GM12878 (cell line): Measurements from ENCODE around the gene MSI2.

Experiments
- BCL11A ChIP-seq: IDR thresholded peaks from 2 replicates; pipeline ENCODE4 v1.6.1; 2011; ENCODE audit warnings: low read depth, low read length
- CBX3 ChIP-seq: fragments of 200-600 bp; sonication (generic); IDR thresholded peaks from 2 replicates; pipeline ENCODE4 v1.6.1; 2016; ENCODE audit warnings: low read depth, borderline replicate concordance
- CEBPB ChIP-seq, 2 experiments: fragments of 150-350 bp in 1 of 2; IDR thresholded peaks; 2 replicates each; pipeline ENCODE4 v1.6.1; 2012 to 2014; ENCODE audit warnings: low read depth in 2 of 2, low read length in 2 of 2, borderline replicate concordance in 1 of 2, inconsistent platforms in 1 of 2
- CTCF ChIP-seq, 3 experiments: IDR thresholded peaks in 2 of 3; conservative IDR thresholded peaks in 1 of 3; 2 replicates each; pipeline ENCODE4 v1.5.1; 2011; ENCODE audit warnings: low read depth in 3 of 3, low read length in 3 of 3, mild to moderate bottlenecking in 3 of 3, control low read depth in 2 of 3, moderate library complexity in 2 of 3, inconsistent platforms in 1 of 3, mixed read lengths in 1 of 3; ENCODE audit not compliant: control insufficient read depth in 2 of 3, insufficient read depth in 1 of 3; ENCODE audit errors: extremely low read depth in 1 of 3
- EZH2 ChIP-seq: IDR thresholded peaks from 2 replicates; pipeline ENCODE4 v1.6.1; 2012; ENCODE audit warnings: low read depth, mild to moderate bottlenecking, control low read depth, inconsistent platforms, low read length, borderline replicate concordance; ENCODE audit not compliant: control insufficient read depth
- HDGF ChIP-seq: fragments of 450-650 bp; IDR thresholded peaks from 2 replicates; pipeline ENCODE4 v1.6.1; 2016; ENCODE audit warnings: antibody characterized with exemption
- NBN ChIP-seq: fragments of 450-650 bp; IDR thresholded peaks from 2 replicates; pipeline ENCODE4 v1.6.1; 2016
- POLR2AphosphoS5 ChIP-seq: IDR thresholded peaks from 2 replicates; pipeline ENCODE4 v1.6.1; 2011; ENCODE audit warnings: mild to moderate bottlenecking, low read length, inconsistent platforms
- SMC3 ChIP-seq: IDR thresholded peaks from 2 replicates; pipeline ENCODE4 v1.6.1; 2011; ENCODE audit warnings: low read length, improper control_type of control experiment, borderline replicate concordance
- SREBF2 ChIP-seq: IDR thresholded peaks from 2 replicates; pipeline ENCODE4 v1.6.1; 2012; ENCODE audit warnings: mild to moderate bottlenecking, low read length
- TARDBP ChIP-seq: IDR thresholded peaks from 2 replicates; pipeline ENCODE4 v1.6.1; 2016; ENCODE audit warnings: borderline replicate concordance
- TF ChIP-seq, protein P1 (sequence below): IDR thresholded peaks from 2 replicates; pipeline ENCODE4 v1.6.1; 2011; ENCODE audit warnings: mild to moderate bottlenecking, low read depth, low read length, moderate library complexity; ENCODE audit not compliant: insufficient replicate concordance
- TF ChIP-seq, protein P2 (sequence below): IDR thresholded peaks from 2 replicates; pipeline ENCODE4 v1.6.1; 2012; ENCODE audit warnings: low read length, inconsistent platforms

DNA sequence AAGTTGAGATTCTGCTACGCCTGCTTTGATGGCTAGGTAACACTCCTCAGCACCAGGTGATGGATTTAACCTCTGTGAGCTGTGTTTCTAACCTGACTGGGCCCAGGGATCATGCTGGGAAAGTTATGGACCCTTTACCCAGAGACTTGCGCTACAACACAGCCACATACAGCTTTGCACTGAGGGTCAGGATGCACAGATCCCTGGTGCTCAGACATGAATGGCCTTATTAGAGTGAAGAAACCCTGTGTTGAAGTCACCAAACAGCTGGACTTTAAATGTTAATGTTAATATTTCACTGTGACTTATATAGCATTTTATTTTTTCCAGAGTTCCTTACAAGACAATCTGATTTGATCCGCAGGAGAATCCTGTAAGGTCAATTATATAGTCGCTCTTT, 114.3 kb downstream of the MSI2 start:
- TF ChIP-seq CEBPB (IDR thresholded peaks at IDR 0.05; ENCODE audit: borderline replicate concordance in 1 of 2, low read depth in 2 of 2, low read length in 2 of 2) (no peak), EZH2 (no peak), HDGF (no peak), CBX3 (no peak), SREBF2 (no peak), TARDBP (no peak), POLR2AphosphoS5 (no peak), NBN (no peak), CTCF (IDR thresholded peaks at IDR 0.05 in 2 of 3, conservative IDR thresholded peaks at IDR 0.05 in 1 of 3; ENCODE audit: control insufficient read depth in 2 of 3, extremely low read depth in 1 of 3, insufficient read depth in 1 of 3, low read depth in 3 of 3, low read length in 3 of 3) (no peak), SMC3 (no peak), BCL11A (no peak)
- TF ChIP-seq, protein P1, sequence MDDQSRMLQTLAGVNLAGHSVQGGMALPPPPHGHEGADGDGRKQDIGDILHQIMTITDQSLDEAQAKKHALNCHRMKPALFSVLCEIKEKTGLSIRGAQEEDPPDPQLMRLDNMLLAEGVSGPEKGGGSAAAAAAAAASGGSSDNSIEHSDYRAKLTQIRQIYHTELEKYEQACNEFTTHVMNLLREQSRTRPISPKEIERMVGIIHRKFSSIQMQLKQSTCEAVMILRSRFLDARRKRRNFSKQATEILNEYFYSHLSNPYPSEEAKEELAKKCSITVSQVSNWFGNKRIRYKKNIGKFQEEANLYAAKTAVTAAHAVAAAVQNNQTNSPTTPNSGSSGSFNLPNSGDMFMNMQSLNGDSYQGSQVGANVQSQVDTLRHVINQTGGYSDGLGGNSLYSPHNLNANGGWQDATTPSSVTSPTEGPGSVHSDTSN, result no peak
- TF ChIP-seq, protein P2, sequence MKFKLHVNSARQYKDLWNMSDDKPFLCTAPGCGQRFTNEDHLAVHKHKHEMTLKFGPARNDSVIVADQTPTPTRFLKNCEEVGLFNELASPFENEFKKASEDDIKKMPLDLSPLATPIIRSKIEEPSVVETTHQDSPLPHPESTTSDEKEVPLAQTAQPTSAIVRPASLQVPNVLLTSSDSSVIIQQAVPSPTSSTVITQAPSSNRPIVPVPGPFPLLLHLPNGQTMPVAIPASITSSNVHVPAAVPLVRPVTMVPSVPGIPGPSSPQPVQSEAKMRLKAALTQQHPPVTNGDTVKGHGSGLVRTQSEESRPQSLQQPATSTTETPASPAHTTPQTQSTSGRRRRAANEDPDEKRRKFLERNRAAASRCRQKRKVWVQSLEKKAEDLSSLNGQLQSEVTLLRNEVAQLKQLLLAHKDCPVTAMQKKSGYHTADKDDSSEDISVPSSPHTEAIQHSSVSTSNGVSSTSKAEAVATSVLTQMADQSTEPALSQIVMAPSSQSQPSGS, result no peak
